Neural crest cell (in vitro differentiated cells): ENCODE results near the gene ARHGEF6. TPM values are rescaled to one million over a fixed set of nuclear protein-coding genes. Genes with fewer than 3 reads are reported as not detected.
"Not testable (repeated sequence)": the region's sequence is repeated elsewhere in the genome, so short reads cannot be mapped to it uniquely, and the experiment has no call there.

Experiments
- DNase-seq: peaks from one replicate; pipeline ENCODE4 v3.0.0; 2021; ENCODE audit warnings: low read depth, mixed read lengths, low spot score
- H3K27ac Mint-ChIP-seq: one replicate; pipeline ENCODE4 v1.8.0; 2021; ENCODE audit warnings: mild to moderate bottlenecking, mixed read lengths; ENCODE audit not compliant: unreplicated experiment
- H3K27me3 Mint-ChIP-seq: 2 replicates; pipeline ENCODE4 v1.8.0; 2021; ENCODE audit warnings: low read depth, mild to moderate bottlenecking, mixed read lengths
- H3K36me3 Mint-ChIP-seq: 2 replicates; pipeline ENCODE4 v1.8.0; 2021; ENCODE audit warnings: low read depth, mild to moderate bottlenecking, mixed read lengths
- H3K4me1 Mint-ChIP-seq: 2 replicates; pipeline ENCODE4 v1.8.0; 2021; ENCODE audit warnings: mixed read lengths
- H3K4me3 Mint-ChIP-seq: one replicate; pipeline ENCODE4 v1.8.0; 2021; ENCODE audit warnings: mild to moderate bottlenecking, mixed read lengths
- H3K9me3 Mint-ChIP-seq: 2 replicates; pipeline ENCODE4 v1.8.0; 2021; ENCODE audit warnings: mixed read lengths
- total RNA-seq: library from RNA; stranded (reverse); gene quantifications from 2 replicates; pipeline ENCODE4 v1.2.1, GENCODE V29; 2021
- TF ChIP-seq, protein P1 (sequence below): fragments of 200-600 bp; sonication (generic); conservative IDR thresholded peaks from 2 replicates; pipeline ENCODE4 v1.5.0; 2021; ENCODE audit warnings: antibody characterized with exemption, mild to moderate bottlenecking

Gene ARHGEF6
- total RNA-seq, 1 donor from 2014 or later: 2.7 TPM

DNA sequence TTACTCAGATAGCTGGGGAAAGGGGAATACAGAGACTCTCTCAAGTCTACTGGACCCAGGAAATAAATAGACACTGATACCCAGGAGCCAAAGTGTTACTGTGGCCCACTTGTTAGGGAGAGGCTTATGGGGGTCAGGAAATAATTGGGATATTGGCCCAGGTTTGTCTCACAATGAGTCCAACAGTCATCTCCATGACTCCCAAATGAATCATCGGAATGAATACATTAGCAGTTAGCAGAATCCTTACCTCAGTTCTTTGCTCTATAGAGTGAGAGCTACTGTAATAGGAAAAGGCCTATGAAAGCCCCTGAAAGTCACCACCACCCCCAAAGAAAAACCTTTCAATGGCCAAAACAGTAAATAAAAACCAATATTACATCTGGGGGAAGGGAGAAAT lies 42.4 kb upstream of the ARHGEF6 start:
- Mint-ChIP-seq H3K27me3 (no peaks in the 10 kb centered on the region), H3K27ac (no peak overlapping the region), H3K4me3 (no peak overlapping the region), H3K36me3 (peaks cover 43% of the 10 kb centered on the region), H3K9me3 (peaks cover 8% of the 10 kb centered on the region), H3K4me1 (no peaks in the 10 kb centered on the region)
- DNase-seq: no peak
- TF ChIP-seq, protein P1, sequence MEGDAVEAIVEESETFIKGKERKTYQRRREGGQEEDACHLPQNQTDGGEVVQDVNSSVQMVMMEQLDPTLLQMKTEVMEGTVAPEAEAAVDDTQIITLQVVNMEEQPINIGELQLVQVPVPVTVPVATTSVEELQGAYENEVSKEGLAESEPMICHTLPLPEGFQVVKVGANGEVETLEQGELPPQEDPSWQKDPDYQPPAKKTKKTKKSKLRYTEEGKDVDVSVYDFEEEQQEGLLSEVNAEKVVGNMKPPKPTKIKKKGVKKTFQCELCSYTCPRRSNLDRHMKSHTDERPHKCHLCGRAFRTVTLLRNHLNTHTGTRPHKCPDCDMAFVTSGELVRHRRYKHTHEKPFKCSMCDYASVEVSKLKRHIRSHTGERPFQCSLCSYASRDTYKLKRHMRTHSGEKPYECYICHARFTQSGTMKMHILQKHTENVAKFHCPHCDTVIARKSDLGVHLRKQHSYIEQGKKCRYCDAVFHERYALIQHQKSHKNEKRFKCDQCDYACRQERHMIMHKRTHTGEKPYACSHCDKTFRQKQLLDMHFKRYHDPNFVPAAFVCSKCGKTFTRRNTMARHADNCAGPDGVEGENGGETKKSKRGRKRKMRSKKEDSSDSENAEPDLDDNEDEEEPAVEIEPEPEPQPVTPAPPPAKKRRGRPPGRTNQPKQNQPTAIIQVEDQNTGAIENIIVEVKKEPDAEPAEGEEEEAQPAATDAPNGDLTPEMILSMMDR: no peak

DNA sequence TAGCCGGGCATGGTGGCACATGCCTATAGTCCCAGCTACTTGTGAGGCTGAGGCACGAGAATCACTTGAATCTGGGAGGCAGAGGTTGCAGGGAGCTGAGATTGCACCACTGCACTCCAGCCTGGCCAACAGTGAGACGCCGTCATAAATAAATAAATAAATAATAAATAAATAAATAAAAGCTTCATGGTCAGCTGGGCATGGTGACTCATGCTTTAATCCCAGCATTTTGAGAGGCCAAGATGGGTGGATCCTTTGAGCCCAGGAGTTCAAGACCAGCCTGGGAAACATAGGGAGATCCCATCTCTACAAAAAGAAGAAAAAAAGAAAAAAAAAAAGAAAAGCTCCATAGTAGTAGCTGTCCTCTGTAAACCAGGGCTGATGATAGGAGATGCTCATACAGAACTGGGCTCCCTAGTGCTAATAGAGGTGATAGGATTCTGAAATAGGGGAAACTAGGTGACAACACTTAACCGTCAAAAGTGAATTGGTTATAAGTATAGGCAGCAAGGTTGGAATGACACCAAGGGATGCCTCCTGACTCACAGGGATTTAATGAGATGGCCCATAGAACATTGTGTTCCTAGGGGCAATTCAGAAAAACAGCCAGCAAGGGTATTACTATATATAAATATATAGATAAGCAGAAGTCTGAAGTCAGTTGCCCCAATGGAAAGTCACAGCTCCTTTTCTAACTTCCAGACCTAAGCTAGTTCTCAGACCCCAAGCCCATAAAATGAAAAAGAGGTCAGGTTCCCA lies 41.8 kb upstream of the ARHGEF6 start:
- TF ChIP-seq, protein P1: no peak

DNA sequence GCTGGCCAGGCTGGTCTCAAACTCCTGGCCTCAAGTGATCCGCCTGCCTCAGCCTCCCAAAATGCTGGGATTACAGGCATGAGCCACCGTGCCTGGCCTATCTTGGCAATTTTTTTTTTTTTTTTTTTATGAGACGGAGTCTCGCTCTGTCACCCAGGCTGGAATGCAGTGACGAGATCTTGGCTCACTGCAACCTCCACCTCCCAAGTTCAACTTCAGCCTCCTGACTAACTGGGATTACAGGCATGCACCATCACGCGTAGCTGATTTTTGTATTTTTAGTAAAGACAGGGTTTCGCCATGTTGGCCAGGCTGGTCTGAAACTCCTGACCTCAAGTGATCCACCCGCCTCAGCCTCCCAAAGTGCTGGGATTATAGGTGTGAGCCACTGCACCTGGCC lies 39.0 kb upstream of the ARHGEF6 start:
- not testable (repeated sequence) for H3K9me3 Mint-ChIP-seq, H3K27me3 Mint-ChIP-seq, H3K27ac Mint-ChIP-seq, DNase-seq, H3K4me1 Mint-ChIP-seq, H3K4me3 Mint-ChIP-seq
- H3K36me3 Mint-ChIP-seq: peaks cover 29% of the 10 kb centered on the region

More for the DNA sequence above, 41.8 kb upstream of the ARHGEF6 start:
- Mint-ChIP-seq H3K4me1 (no peaks in the 10 kb centered on the region), H3K36me3 (peaks cover 40% of the 10 kb centered on the region), H3K27me3 (no peaks in the 10 kb centered on the region), H3K4me3 (no peak overlapping the region), H3K9me3 (peaks cover 8% of the 10 kb centered on the region), H3K27ac (no peak overlapping the region)
- no peak for DNase-seq

DNA sequence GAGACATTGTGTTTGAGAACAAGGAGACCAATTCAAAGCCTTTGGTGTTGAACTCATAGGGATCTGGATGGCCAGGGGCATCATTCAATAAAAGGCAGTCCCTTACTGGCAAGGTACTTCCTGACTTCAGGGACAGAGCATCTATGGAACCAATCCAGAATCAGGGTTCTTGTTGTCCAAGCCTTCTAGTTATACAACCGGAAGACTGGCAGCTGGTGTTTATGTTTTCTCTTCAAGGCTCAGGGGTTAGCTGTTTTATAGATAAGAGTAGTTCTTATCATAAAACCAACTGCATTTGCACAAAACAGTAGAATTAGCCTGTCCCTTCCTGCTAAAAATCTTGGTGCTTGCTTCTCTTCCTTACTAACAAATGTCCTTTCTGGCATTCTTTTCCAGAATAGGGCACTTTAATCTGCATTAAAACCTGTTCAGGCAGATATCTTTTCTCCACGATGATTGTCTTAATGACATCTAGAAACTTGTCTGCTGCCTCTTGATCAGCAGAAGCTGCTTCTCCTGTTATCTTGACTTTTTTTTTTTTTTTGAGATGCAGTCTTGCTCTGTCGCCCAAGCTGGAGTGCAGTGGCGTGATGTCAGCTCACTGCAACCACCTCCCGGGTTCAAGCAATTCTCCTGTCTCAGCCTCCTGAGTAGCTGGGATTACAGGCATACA lies 38.4 kb upstream of the ARHGEF6 start:
- H3K4me3 Mint-ChIP-seq: no peak overlapping the region

DNA sequence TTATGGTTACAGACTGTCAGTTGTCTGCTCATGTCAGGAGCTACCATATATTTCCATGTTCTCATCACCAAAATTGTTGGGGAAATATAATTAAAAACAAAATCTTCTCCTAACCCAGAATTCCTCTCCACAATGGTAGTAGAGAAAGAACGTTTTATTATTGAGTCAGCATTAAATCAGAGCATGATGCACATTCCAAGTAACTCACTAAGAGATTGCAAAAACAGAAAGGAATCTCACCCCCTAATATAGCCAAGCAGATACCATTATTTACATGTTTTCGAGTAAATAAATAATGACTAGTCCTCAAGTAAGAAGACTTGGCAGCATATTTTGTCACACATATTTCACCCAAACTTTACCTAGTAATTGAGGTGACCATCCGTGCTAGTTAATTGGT lies 36.2 kb upstream of the ARHGEF6 start:
- no peak overlapping the region for H3K4me3 Mint-ChIP-seq
- peaks cover 20% of the 10 kb centered on the region for H3K36me3 Mint-ChIP-seq
- no peak for DNase-seq
- H3K27ac Mint-ChIP-seq: no peak overlapping the region
- no peaks in the 10 kb centered on the region for H3K4me1 Mint-ChIP-seq
- peaks cover 3% of the 10 kb centered on the region for H3K9me3 Mint-ChIP-seq
- TF ChIP-seq, protein P1: no peak
- H3K27me3 Mint-ChIP-seq: no peaks in the 10 kb centered on the region

More for the DNA sequence above, 38.4 kb upstream of the ARHGEF6 start:
- Mint-ChIP-seq H3K27ac (no peak overlapping the region), H3K36me3 (peaks cover 25% of the 10 kb centered on the region), H3K9me3 (peaks cover 5% of the 10 kb centered on the region), H3K4me1 (no peaks in the 10 kb centered on the region), H3K27me3 (no peaks in the 10 kb centered on the region)
- TF ChIP-seq, protein P1: no peak
- DNase-seq: no peak
